NCI-H1436 treated with DMSO at 0.1 percent for 48 hours (cell line): ENCODE results near the gene MTRF1L.
A peak's percentile ranks its signal among the peaks of the same experiment; 100 is the strongest.

Source experiments
- DNase-seq: peaks from one replicate; lab custom pipeline; 2025; lab: John Stamatoyannopoulos, UW

The MTRF1L gene, protein sequence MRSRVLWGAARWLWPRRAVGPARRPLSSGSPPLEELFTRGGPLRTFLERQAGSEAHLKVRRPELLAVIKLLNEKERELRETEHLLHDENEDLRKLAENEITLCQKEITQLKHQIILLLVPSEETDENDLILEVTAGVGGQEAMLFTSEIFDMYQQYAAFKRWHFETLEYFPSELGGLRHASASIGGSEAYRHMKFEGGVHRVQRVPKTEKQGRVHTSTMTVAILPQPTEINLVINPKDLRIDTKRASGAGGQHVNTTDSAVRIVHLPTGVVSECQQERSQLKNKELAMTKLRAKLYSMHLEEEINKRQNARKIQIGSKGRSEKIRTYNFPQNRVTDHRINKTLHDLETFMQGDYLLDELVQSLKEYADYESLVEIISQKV

DNA sequence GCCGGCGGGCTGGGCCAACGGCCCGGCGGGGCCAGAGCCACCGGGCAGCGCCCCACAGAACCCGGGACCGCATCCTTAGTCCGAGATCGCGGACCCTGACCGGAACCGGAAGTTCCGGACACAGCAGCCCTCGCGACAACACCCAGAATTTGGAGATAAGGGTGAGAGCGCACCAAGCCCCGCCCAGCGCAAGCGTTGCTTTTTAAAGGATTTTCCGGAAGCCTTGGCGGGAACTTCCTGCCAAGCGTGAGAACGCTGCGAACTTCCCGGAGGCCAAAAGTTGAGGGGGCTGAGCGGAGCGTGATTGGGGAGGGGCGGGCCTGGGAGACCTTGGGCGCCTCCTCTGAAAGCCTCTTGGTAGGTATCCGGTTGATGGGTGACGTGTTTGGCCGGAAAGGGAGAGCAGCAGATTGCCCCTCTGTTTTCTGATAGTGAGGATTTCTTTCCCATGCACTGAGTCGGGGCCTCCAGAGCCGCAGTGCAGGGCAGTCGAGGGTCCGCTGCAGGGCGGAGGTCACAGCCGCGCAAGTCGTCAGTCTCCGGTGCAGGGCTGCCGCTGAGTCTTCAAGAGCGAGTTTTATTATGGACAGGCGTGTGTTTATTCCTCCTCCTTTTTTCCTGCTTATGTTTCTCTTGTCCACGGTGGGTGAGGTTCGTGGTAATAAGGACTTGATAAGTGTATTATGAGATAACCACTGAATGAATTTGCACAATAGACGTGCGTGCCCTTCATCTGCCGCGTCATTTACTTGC, at the start of gene MTRF1L:
TSS of gene MTRF1L (minus strand) at position 97 of the 753 bp plus-strand sequence. CDS start at position 73, 24 bp downstream.
- peak; percentile 66 for DNase-seq

DNA sequence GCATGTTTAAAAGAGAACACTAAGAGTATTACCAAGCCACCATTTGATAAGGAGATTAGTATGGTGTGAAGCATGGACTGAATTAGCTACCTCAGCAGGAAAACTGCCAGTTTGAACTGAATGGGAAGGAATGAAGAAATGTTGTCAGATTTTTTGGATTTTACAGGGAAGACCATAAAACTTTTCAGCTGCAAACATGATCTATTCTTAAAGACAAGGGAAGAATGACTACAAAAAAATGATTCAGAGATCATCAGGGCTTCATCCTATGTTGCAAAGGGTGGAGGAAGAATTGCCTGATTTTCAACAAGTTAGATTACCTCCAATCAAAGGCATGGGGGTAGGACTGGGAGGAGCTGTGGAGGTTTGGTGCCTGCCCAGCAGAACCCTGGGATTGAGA, 49.3 kb upstream of the MTRF1L start:
- DNase-seq, result no peak

DNA sequence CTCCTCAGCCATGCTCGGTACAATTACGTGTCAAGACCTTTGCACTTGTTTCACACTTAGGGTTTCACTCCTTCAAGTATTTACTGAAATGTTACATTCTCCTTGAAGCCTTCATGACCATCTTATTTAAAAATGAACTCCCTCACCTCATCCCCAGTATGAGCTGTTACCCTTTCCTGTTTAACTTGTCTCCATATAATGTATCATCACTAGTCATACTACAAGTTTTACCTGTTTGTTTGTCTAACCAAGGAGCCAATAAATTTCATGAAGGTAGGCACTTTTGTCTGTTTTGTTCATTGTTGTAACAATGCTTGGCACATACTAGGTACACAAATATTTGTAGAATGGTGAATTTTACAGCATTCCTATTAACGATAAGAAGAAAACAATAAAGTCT, 46.1 kb upstream of the MTRF1L start:
- DNase-seq, result no peak

DNA sequence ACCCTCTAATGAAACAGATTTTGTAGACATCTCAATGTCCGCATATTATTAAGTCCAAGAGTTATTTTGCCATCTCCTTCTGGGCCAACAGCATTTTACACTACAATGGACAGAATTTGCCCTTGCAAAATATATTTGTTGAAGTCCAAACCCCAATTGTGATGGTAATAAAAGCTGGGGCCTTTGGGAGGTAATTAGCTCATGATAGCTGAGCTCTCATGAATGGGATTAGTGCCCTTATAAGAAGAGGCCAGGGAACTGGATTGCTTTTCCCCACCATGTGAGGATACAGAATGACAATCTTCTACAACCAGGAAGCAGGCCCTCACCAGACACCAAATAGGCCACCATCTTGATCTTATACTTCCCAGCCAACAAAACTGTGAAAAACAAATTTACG, 44.9 kb upstream of the MTRF1L start:
- DNase-seq, result no peak

DNA sequence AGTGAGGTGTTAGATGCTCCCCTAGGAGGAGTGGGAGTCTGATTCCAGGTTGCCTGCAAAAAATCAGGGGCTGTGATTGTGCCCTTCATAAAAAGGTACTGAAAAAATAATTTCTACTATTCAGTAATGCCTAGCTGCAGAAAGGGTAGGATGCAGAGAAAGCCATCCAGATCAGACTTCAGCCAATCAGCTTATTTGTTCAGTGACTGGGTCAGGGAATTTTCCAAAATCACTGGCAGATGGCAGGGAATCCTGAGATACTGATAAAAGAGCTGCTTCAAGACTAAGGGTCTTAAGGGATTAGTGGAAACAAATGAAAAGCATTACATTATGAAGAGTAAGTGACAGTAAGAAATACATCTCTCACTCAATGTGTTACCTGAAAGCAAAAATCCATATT, 42.8 kb upstream of the MTRF1L start:
- DNase-seq, result no peak

DNA sequence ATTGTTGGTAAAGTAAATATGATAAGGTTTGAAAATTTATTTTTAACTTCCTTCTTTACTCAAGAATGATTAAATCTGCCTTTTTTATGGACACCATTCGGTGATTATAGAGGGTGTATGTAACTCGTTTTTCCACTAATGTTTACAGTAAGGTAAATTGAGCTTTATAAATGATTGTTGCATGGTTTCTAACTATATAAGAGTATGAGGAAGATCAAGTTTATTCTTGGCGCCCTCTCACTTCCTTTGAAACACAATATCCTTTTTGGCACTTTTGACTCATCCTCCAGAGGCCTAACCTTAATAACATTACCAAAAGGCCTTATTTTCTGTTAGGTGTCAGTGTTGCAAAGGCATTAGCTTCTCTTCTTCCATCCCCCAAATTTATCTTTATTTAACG, 41.8 kb upstream of the MTRF1L start:
- no peak for DNase-seq

DNA sequence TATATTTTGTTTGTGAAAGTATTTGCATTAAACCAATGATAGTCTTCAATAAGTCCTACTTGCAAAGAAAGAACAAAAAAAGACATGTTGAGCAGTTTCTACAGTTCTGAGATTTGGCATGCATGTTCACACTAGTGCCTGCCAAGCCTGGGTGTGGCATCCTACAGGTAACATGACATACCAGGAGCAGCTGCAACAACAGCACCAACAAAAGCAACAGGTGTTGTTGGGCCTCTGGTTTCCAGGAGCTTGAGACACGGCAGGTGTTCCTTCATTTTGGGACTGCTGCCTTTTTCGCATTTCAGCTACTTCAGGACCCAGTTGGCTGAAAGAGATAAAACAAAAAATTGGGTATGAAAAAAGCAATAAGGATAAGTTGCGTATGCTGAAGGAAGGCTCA, 41.2 kb upstream of the MTRF1L start:
- DNase-seq, result no peak

DNA sequence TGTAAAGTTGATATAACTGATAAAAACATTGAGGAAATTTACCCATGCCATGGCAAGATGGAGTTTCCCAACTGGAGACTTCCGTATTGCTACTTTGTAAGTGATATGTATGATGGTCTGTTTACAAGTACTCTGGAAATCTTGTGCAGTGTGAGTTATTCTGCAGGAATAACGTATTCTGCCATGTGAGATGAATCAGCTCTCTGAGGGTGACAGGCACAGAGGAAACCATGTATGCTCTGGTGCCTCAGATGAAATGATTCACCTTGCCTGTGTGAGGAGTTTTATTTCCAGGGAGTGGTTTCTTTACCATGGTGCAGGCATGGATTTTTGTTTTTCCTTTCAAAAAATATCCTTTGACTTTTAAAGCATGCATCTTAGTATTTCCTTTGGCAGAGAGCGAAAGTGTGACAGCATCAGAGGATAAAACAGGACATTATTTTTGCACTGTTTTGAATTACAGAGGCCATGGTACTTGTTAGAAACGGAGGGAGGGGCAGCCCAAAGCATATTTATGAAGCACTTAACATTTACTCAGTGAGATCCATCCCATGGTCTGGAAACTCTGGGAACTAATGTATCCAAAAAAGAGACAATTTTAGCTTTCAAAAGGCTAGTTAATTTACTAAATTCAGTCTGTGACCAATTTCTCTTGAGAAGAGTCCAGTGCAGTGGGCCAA, 36.0 kb upstream of the MTRF1L start:
- no peak for DNase-seq

DNA sequence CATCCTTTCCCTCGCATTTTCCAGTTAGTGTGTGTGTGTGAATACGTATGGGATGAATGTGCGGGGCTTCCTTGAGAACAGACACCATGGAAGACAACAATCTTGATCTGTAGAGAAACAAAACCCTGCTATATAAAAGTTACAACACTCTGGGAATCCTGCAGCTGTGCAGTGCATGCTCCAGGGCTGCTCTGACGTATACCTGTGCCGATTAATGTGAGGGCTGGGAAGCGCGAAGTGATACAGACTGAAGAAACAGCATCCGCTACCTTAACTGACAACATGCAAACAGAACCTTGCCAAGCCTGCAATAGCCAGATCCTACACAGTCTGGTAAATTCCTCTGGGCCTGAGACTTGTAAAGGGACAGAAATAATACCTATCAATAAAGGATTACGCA, 31.6 kb upstream of the MTRF1L start:
- DNase-seq, result no peak

DNA sequence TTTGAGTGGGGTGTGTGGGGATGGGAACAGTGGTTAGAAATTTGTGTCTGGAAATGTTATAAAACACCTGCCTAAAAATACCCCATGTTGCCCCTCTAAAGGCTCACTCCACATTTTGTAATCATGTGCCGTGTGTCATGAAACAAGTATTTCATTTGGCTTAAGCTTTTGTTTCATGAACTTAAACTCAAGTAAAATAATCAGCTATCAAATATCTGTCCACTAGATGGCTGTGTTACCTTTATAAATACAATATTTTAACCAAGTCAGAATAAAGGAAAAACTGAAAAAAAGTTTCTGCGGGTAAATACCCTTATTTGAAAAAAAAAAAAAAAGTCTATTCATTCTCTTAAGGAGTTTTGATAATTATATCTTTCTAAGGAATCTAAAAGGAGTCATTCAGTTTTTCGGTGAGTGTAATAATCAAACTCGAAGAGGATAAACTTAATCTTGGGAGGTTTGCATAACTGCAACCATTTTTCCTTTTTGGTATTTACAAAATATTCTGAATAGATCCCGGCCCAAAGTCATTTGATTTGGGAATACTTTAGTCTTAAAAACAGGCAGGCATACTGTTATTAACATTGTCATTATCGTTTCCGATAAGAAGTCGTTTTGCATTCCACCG, 29.9 kb upstream of the MTRF1L start:
- DNase-seq, result no peak

DNA sequence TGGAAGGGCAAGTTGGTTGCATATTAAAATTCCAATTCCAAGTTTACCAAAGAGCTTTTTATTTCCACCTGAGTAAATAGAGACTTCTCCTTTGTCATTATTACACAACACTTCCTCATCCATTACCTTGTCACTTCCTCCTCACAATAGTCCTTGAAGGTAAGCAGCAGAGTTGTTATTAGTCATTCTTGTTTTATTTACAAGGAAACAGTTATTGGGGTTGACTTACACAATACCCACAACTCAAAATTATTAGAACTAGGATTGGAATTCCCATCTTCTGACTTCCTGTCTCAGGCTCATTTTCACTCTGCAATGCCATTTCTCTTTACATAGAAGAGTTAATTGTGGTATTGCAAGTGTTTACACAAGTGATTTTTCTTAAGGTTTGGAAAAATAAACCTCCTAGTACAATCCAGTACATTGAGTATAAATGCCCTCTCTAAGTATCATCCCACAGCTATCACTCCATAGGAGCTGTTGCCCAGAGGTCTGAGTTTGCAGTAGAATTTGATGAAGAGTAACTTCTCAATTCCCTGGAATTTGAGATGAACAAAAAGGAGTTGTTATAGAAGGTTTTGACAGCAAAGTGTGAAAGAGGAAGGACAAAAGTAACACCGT, 28.9 kb upstream of the MTRF1L start:
- DNase-seq, result no peak

DNA sequence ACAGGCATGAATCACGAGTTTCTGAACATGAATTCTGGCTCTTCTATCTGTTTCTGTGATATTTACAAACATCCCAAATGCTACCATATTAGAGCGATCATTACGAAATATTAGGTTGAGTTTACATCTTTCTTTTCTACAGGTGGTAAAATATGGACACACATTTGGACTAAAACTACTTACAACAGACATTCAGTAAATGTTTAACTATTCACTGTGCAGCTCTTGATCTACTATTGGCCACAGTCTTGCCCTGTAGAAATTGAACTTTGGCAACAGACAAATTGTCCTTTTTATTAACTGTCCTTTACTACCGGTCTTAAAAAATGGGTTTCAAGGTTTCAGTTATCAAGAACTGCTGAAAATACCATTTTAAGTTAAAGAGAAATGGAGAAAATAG, 26.5 kb upstream of the MTRF1L start:
- DNase-seq, result no peak

DNA sequence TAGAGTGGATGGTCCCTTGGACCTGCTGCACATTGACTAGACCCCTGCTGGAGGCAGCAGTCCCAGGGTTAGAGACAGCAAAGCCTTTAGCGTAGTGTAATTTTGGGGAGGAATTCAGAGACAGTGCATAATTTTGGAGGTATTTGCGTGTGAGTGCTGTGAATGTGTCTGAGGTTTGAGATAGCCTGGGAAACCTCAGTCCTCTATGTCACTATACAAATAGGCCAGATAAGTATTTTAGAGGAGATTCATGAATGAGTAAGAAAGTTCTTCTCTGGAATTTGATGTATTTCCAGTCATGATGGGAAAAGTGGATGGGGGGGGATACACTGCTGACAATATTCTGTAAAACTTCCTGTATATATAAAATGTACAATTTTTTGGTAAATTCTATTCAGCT, 25.8 kb upstream of the MTRF1L start:
- DNase-seq, result no peak

DNA sequence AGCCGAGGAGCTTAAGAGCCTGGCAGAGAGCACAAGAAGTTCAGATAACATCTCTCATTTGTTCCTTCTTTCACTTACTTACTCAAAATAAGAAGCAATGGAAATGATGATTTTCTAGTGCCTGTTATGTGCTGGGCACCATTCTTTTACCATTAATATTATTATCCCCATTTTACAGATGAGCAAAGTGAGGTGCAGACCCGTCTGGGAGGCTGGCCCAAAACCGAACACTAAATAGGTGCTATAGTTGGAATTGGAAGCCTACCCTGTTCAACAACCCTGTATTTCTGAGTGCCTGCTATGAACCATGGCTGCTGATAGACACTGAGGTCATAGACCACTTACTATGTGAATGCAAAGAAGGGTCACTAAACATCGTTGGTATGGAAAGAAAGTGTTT, 25.0 kb upstream of the MTRF1L start:
- DNase-seq, result no peak

DNA sequence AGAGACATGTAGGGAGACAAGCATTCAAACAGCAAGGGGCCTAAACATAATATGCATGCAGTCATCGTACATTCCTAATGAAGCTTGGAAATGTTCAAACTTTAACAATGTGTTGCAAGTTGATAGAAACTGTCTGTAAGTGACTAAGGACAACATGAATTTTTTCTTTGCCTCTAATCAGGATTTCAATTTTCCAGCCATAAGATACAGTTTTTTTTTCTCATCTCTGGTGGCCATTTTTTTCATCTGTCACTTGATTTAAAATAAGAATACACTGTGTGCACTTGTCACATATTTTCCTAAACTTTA, 22.2 kb upstream of the MTRF1L start:
- DNase-seq, result no peak

DNA sequence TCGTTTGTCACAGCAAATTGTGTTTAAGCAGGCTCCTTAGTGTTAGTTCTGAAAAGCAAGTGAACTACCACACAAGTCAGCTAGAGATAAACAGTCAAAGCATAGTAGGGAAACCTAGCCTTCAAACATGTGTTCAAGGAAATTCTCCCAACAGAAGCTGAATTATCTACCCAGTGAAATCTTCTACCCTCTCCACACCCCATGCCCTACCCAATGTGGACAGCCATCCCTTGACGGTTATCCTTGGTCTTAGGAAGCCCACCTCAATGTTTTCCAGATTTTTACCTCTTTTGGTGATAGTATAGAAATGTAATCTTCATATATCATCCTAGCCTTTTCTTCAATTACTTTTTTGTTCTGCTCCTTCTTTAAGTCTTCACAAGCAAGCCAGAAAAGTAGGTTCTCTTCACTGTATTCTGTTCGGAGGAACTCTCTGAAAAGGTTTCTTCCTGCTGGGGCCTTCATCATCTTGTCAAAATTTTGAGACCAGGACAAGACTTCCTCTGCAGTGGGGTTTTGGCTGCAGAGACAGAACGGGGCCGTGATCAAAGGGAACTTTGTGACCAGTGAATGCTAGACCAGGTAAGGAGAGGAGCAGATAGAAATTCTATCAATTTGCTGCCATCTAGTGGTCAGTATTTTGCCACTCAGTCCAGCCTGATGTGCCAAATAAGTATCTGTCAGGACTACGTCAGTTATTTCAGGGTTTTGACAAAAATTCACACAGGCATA, 21.6 kb upstream of the MTRF1L start:
- no peak for DNase-seq

DNA sequence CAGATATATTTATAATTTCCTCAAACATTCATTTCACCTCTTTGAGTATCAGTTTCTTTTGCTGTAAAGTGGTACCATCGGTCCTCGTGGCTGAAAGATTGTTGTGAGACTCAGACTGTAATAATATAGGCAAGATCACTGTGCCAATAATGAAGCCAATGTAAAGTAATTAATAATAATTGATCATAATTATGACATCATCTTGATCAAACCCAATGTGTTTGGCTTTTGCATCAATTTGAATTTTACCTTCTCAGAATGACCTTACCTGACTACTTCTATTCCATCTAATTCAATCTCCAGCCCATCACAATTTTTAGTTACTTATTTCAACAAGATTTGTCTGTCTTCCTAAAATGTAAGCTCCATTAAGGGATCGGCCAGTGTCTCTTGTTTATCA, 15.8 kb upstream of the MTRF1L start:
- DNase-seq, result no peak

DNA sequence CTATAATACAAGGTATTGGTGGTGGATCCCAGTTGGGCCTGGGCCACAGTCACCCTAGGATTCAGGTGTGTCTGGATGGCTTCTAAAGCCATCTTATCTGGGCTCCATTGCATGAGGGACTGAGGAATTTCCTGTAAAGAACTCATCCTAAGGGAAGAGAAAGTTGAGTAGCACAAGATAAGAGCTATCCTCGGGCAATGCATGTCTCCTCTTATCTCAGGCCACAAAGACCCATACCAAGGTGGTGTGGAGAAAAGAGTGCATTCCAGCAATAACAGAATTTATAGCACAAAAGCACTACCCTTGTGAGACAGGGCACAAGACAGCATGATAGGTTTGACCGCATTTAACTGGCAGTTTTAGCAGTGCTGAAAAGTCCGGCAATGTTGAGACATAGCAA, 14.3 kb upstream of the MTRF1L start:
- DNase-seq, result no peak

DNA sequence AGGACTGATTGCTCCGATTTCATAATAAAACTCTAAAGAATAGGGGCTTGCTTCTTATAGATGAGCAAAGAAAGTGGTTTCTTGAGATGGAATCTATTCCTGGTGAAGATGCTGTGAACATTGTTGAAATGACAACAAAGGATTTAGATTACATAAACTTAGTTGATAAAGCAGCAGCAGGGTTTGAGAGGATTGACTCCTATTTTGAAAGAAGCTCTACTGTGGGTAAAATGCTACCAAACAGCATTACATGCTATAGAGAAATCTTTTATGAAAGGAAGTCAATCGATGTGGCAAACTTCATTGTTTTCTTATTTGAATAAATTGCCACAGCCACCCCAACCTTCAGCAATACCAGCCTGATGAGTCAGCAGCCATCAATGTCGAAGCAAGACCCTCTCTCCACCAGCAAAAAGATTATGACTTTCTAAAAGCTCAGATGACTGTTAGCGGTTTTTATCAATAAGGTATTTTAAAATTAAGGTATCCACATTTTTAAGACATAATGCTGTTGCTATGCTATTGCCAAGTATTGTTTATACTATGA, 12.7 kb upstream of the MTRF1L start:
- DNase-seq, result no peak

DNA sequence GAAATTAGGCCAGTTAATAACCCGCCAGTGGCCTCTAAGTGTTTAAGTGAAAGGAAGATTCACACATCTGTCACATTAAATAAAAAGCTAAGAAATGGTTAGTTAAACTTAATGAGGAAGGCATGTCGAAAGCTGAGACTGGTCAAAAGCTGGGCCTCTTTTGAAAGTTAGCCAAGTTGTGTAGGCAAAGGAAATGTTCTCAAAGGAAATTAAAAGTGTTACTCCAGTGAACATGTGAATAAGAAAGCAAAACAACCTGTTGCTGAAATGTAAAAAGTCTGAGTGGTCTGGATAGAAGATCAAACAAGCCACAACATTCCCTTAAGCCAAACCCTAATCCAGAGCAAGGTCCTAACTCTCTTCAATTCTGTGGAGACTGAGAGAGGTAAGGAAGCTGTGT, 10.9 kb upstream of the MTRF1L start:
- DNase-seq, result no peak

DNA sequence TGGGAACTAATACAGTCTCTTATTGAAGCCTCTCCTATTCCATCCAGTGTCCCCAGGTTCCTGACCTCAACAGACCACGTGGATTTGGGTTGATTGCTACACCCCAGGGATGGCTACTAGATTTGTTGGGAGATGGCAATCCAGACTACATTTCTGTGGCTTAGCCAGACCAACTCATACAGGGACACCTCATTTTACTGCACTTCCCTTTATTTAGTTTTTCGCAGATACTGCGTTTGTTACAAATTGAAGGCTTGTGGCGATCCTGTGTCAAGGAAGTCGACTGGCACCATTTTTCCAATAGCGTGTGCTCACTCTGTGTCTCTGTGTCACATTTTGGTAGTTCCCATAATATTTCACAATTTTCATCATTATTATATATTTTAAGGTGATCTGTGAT, 10.3 kb upstream of the MTRF1L start:
- no peak for DNase-seq

DNA sequence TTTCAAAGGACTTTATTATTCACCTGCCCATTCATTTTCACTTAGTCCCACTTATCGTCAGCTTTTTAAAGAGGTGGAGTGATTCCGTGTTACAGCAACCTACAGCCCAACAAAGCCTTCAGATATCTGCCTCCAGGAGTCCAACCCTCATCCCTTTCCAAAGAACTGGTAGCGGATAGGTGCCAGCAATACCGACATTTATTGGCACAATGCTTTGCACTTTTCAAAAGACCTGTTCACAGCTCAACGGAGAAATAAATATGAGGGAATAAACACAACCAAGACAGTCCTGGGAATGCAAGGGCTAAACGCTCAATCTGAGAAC, 819 bp upstream of the MTRF1L start:
- DNase-seq, result no peak
